GM12865 (cell line): ENCODE data around the gene EPHB1.

Source experiments
- DNase-seq: peaks from one replicate; pipeline ENCODE4 v3.0.0; 2010; ENCODE audit warnings: low read depth
- H3K4me3 ChIP-seq: 2 replicates; pipeline ENCODE4 v1.5.1; 2011; ENCODE audit warnings: mild to moderate bottlenecking, low read depth, low read length, control low read depth
- TF ChIP-seq, protein P1 (sequence below): IDR thresholded peaks from 2 replicates; pipeline ENCODE4 v1.5.1; 2011; ENCODE audit warnings: low read length, control low read depth, low read depth, inconsistent platforms; ENCODE audit not compliant: insufficient read depth; ENCODE audit errors: missing control alignments

EPHB1 gene

GRCh38 chr3:134753999-134754742, 40.9 kb upstream of the EPHB1 start:
- DNase-seq: no peak
- TF ChIP-seq, protein P1, sequence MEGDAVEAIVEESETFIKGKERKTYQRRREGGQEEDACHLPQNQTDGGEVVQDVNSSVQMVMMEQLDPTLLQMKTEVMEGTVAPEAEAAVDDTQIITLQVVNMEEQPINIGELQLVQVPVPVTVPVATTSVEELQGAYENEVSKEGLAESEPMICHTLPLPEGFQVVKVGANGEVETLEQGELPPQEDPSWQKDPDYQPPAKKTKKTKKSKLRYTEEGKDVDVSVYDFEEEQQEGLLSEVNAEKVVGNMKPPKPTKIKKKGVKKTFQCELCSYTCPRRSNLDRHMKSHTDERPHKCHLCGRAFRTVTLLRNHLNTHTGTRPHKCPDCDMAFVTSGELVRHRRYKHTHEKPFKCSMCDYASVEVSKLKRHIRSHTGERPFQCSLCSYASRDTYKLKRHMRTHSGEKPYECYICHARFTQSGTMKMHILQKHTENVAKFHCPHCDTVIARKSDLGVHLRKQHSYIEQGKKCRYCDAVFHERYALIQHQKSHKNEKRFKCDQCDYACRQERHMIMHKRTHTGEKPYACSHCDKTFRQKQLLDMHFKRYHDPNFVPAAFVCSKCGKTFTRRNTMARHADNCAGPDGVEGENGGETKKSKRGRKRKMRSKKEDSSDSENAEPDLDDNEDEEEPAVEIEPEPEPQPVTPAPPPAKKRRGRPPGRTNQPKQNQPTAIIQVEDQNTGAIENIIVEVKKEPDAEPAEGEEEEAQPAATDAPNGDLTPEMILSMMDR: no peak
- no peak overlapping the region for H3K4me3 ChIP-seq

DNA sequence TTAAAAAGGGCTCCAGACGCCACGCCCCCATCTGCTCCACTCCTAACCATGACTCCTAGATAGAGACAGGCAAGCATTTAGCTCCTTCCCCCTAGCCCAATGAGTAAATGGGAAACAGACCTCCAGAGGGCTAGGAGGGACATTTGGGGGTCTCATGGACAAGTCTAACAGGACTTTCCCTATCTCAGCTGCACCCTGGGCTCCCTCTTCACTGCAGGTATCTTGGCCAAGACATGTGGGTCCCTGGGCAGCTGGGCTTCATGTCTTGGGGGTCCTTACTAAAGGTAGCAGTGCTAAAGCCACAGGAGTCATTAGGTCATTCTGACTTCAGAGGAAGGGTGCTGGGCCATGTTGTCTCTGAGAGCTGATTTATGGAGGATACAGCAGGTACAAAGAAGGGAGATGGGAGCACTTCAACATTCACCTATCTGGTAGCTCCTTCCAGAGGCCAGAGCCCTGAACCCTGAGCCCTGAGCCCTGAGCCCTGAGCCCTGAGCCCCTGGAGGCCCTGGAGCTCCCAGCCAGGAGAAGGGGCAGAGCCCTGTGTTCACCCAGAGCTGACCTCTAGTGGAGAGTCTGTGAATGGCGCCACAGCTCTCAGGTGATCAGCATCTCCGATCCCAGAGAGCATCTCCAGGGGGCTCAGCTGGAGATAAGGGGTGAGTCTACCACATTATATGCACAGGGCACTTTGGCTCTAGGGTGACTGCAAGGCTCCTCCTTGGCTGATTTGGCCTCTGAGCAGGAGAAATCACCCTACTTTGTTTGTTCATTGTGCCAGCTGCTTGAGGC, 40.1 kb upstream of the EPHB1 start:
- peak; percentile 42 for DNase-seq
- TF ChIP-seq, protein P1: peak; percentile 80
- no peak overlapping the region for H3K4me3 ChIP-seq

DNA sequence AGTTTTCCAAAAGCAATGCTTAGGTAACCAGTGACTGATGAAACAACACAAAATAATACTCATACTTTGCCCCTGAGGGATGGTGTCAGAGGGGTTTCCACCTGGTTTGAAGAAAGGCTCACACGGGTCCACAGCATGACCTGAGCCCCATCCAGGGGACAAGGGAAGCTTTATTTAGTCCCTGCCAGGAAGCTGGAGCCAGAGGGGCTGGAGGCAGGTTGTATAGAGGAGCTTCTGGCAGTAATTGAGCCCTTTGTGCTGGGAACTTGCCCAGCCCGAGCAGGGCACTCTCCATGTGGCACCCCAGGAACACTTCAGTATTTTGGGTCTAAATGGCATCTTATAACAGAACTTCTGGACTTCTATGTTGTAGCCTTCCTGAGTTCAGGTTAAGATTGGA, 39.2 kb upstream of the EPHB1 start:
- TF ChIP-seq, protein P1: no peak
- H3K4me3 ChIP-seq: no peak overlapping the region
- DNase-seq: no peak

DNA sequence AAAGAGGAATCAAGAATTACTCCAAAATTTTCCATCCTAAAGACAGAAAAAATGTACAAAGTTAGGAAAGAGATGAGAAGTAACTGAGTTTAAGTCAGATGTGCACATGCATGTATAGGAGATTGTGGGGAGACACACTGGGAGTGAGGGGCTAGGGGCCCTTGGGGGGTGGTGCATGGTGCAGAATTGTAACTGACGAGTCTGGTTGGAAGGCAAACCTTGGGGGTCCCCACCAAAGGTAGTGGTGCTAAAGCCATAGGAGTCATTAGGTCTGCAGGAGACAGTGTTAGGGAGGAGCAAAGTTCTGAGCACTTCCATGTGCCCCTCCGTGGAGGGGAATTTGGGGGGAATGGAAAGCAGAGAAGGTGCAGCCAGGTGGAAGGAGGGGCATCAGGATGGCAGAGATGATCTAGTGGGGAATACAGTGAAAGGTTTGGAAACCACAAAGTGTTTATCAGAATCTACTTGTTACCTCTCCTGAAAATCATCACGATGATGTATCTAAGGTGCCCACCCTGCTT, 37.5 kb upstream of the EPHB1 start:
- no peak overlapping the region for H3K4me3 ChIP-seq
- TF ChIP-seq, protein P1: no peak

DNA sequence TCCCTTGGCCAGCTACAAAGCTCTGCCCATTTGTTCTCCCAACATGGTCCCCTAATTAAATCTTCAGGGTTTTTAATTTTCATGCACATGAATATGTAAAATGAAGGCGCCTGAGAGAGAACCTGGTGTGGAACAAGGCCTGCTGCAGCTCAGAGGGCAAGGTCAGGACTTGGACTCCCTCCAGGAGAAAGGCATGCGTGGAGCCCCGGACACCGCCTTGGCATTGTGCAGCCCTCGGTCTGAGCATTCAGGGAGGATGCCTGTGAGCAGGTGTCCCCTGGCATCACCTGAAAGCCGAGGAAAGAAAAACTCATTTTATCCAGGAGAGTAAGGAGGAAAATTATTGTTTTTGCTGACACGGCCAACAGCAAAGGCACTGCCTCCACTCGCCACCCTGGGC, 33.8 kb upstream of the EPHB1 start:
- no peak overlapping the region for H3K4me3 ChIP-seq
- TF ChIP-seq, protein P1: no peak
- no peak for DNase-seq

More for the DNA sequence above, 37.5 kb upstream of the EPHB1 start:
- no peak for DNase-seq

DNA sequence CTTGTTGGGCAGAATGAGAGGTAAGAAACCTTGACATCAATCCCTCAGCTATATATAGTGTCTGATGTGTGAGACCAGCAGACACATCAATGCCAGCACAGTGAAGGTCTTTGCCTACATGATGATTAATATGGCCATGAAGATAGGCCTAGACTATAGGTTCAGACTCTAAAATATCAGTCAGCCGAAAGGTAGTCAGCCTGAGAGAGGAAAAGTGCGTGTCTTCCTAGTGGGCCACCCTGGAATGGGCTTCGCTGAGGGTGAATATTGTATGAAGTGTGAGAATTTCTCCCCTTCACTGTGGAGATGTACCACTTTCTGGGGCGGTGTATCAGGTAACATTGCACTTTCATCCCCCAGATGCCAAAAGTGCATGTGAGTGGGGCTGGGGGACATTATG, 33.0 kb upstream of the EPHB1 start:
- TF ChIP-seq, protein P1: no peak
- DNase-seq: no peak
- no peak overlapping the region for H3K4me3 ChIP-seq

- TF ChIP-seq, protein P1: no peak
- DNase-seq: no peak
- no peak overlapping the region for H3K4me3 ChIP-seq
These were observed 29.6 kb upstream of the EPHB1 start for GRCh38 chr3:134765468-134765867.
